Astrocyte (in vitro differentiated cells and primary cell): ENCODE results near the gene KLF11. TPM values are rescaled to one million over a fixed set of nuclear protein-coding genes. Genes with fewer than 3 reads are reported as not detected.
A peak's percentile ranks its signal among the peaks of the same experiment; 100 is the strongest.

Experiments used
- DNase-seq: peaks from one replicate; pipeline ENCODE4 v3.0.0-alpha.2; 2010; ENCODE audit warnings: low read depth
- FAIRE-seq: peaks from 2 replicates; lab custom pipeline; 2011; peaks lifted over from hg19 to GRCh38; lab: Jason Lieb, UNC
- H2AFZ ChIP-seq: 2 replicates; pipeline ENCODE4 v1.6.0; 2012; ENCODE audit warnings: low read depth, low read length, inconsistent platforms
- H3K27ac ChIP-seq: 2 replicates; pipeline ENCODE4 v1.5.1; 2011; ENCODE audit warnings: low read depth, low read length, inconsistent platforms
- H3K27me3 ChIP-seq: 2 replicates; pipeline ENCODE4 v1.6.0; 2011; ENCODE audit warnings: low read length, inconsistent platforms; ENCODE audit not compliant: insufficient read depth
- H3K36me3 ChIP-seq: 2 replicates; pipeline ENCODE4 v1.5.1; 2011; ENCODE audit warnings: low read length, inconsistent platforms; ENCODE audit not compliant: insufficient read depth
- H3K4me1 ChIP-seq: 2 replicates; pipeline ENCODE4 v1.5.1; 2011; ENCODE audit warnings: low read length, inconsistent platforms; ENCODE audit not compliant: insufficient read depth
- H3K4me2 ChIP-seq: 2 replicates; pipeline ENCODE4 v1.6.0; 2012; ENCODE audit warnings: low read length, inconsistent platforms
- H3K4me3 ChIP-seq: 2 replicates; pipeline ENCODE4 v1.5.1; 2011; ENCODE audit warnings: low read depth, mild to moderate bottlenecking, low read length, inconsistent platforms; ENCODE audit not compliant: insufficient read depth
- H3K79me2 ChIP-seq: 2 replicates; pipeline ENCODE4 v1.6.0; 2012; ENCODE audit warnings: mild to moderate bottlenecking, low read length, inconsistent platforms; ENCODE audit not compliant: insufficient read depth
- H3K9ac ChIP-seq: 2 replicates; pipeline ENCODE4 v1.6.0; 2012; ENCODE audit warnings: mild to moderate bottlenecking, low read length, inconsistent platforms
- H3K9me3 ChIP-seq: 2 replicates; pipeline ENCODE4 v1.5.1; 2012; ENCODE audit warnings: low read depth, mild to moderate bottlenecking, low read length, inconsistent platforms; ENCODE audit not compliant: insufficient read depth
- H4K20me1 ChIP-seq: 2 replicates; pipeline ENCODE4 v1.6.0; 2012; ENCODE audit warnings: low read length, inconsistent platforms; ENCODE audit not compliant: insufficient read depth
- H3K27ac Mint-ChIP-seq: one replicate; pipeline ENCODE4 v1.8.0; 2021; ENCODE audit warnings: mild to moderate bottlenecking, mixed read lengths; ENCODE audit not compliant: unreplicated experiment
- H3K27me3 Mint-ChIP-seq: one replicate; pipeline ENCODE4 v1.8.0; 2021; ENCODE audit warnings: low read depth, mixed read lengths; ENCODE audit not compliant: unreplicated experiment
- H3K36me3 Mint-ChIP-seq: one replicate; pipeline ENCODE4 v1.8.0; 2021; ENCODE audit warnings: low read depth, mixed read lengths; ENCODE audit not compliant: unreplicated experiment
- H3K4me1 Mint-ChIP-seq: one replicate; pipeline ENCODE4 v1.8.0; 2021; ENCODE audit warnings: low read depth, mixed read lengths; ENCODE audit not compliant: unreplicated experiment
- H3K4me3 Mint-ChIP-seq: one replicate; pipeline ENCODE4 v1.8.0; 2021; ENCODE audit warnings: mild to moderate bottlenecking, moderate library complexity, mixed read lengths; ENCODE audit not compliant: unreplicated experiment
- H3K9me3 Mint-ChIP-seq: one replicate; pipeline ENCODE4 v1.8.0; 2021; ENCODE audit warnings: mild to moderate bottlenecking, mixed read lengths; ENCODE audit not compliant: unreplicated experiment
- CTCF ChIP-seq: IDR thresholded peaks from 2 replicates; pipeline ENCODE4 v1.5.1; 2011; ENCODE audit warnings: low read depth, mild to moderate bottlenecking, inconsistent platforms, low read length, moderate library complexity; ENCODE audit not compliant: insufficient read depth
- EZH2 ChIP-seq: IDR thresholded peaks from 2 replicates; pipeline ENCODE4 v1.6.1; 2012; ENCODE audit warnings: mild to moderate bottlenecking, low read length, inconsistent platforms; ENCODE audit not compliant: insufficient read depth
- total RNA-seq: library from RNA; stranded (reverse); gene quantifications from 2 replicates; pipeline ENCODE4 v1.2.1, GENCODE V29; 2021

Gene KLF11
- total RNA-seq, 1 donor from 2014 or later, result 9.8 TPM

GRCh38 chr2:10095175-10095574 lies 51.8 kb downstream of the KLF11 start:
- no peaks in the 10 kb centered on the region for H3K4me1 ChIP-seq
- H3K4me2 ChIP-seq, result no peak overlapping the region
- TF ChIP-seq EZH2, result no peak
- no peak for TF ChIP-seq CTCF
- no peak overlapping the region for H3K4me3 ChIP-seq
- no peak overlapping the region for H3K27ac ChIP-seq
- H3K36me3 Mint-ChIP-seq, result no peaks in the 10 kb centered on the region
- DNase-seq, result no peak
- FAIRE-seq, result no peak
- H3K9me3 Mint-ChIP-seq, result peaks cover 3% of the 10 kb centered on the region
- H4K20me1 ChIP-seq, result no peaks in the 10 kb centered on the region
- no peak overlapping the region for H3K4me3 Mint-ChIP-seq
- no peak overlapping the region for H2AFZ ChIP-seq
- H3K27ac Mint-ChIP-seq, result no peak overlapping the region
- H3K79me2 ChIP-seq, result no peaks in the 10 kb centered on the region
- H3K27me3 Mint-ChIP-seq, result peaks cover 17% of the 10 kb centered on the region
- H3K4me1 Mint-ChIP-seq, result no peaks in the 10 kb centered on the region
- H3K27me3 ChIP-seq, result peaks cover 22% of the 10 kb centered on the region
- H3K9me3 ChIP-seq, result peaks cover 5% of the 10 kb centered on the region
- H3K36me3 ChIP-seq, result no peaks in the 10 kb centered on the region
- no peak overlapping the region for H3K9ac ChIP-seq

- no peaks in the 10 kb centered on the region for H3K4me1 ChIP-seq
- no peak overlapping the region for H3K9ac ChIP-seq
- no peak overlapping the region for H3K4me2 ChIP-seq
- no peaks in the 10 kb centered on the region for H3K36me3 Mint-ChIP-seq
- no peak overlapping the region for H3K27ac ChIP-seq
- H2AFZ ChIP-seq, result no peak overlapping the region
- TF ChIP-seq CTCF (no peak), EZH2 (no peak)
- peaks cover 22% of the 10 kb centered on the region for H3K27me3 Mint-ChIP-seq
- no peaks in the 10 kb centered on the region for H3K4me1 Mint-ChIP-seq
- H3K27ac Mint-ChIP-seq, result no peak overlapping the region
- peaks cover 8% of the 10 kb centered on the region for H3K27me3 ChIP-seq
- FAIRE-seq (no peak), DNase-seq (no peak)
- no peaks in the 10 kb centered on the region for H3K36me3 ChIP-seq
- H3K9me3 Mint-ChIP-seq, result peaks cover 2% of the 10 kb centered on the region
- H3K79me2 ChIP-seq, result no peaks in the 10 kb centered on the region
- H3K9me3 ChIP-seq, result peaks cover under 1% of the 10 kb centered on the region
- no peak overlapping the region for H3K4me3 Mint-ChIP-seq
- no peaks in the 10 kb centered on the region for H4K20me1 ChIP-seq
- no peak overlapping the region for H3K4me3 ChIP-seq
These were observed 53.3 kb downstream of the KLF11 start for GRCh38 chr2:10096641-10097040.

- Mint-ChIP-seq H3K27ac (no peak overlapping the region), H3K9me3 (no peaks in the 10 kb centered on the region), H3K4me3 (peak overlapping the region; percentile 45), H3K36me3 (no peaks in the 10 kb centered on the region), H3K27me3 (peaks cover 25% of the 10 kb centered on the region), H3K4me1 (no peaks in the 10 kb centered on the region)
- H3K27ac ChIP-seq, result no peak overlapping the region
- peaks cover 4% of the 10 kb centered on the region for H3K27me3 ChIP-seq
- no peak overlapping the region for H3K4me2 ChIP-seq
- FAIRE-seq (no peak), DNase-seq (peak; percentile 22)
- H3K4me1 ChIP-seq, result no peaks in the 10 kb centered on the region
- no peak overlapping the region for H2AFZ ChIP-seq
- no peaks in the 10 kb centered on the region for H3K9me3 ChIP-seq
- no peak overlapping the region for H3K9ac ChIP-seq
- H4K20me1 ChIP-seq, result no peaks in the 10 kb centered on the region
- no peaks in the 10 kb centered on the region for H3K79me2 ChIP-seq
- H3K4me3 ChIP-seq, result no peak overlapping the region
- H3K36me3 ChIP-seq, result no peaks in the 10 kb centered on the region
- peak; percentile 78 for TF ChIP-seq CTCF
- no peak for TF ChIP-seq EZH2
These were observed 54.2 kb downstream of the KLF11 start for GRCh38 chr2:10097352-10098148.
